Tibial nerve (tissue), 4 donors: Measurements from ENCODE around the gene KCNA10. TPM values are rescaled to one million over a fixed set of nuclear protein-coding genes. Genes with fewer than 3 reads are reported as not detected.

Source experiments
- DNase-seq, 2 donors: peaks; one replicate each; pipeline ENCODE4 v3.0.0-alpha.2; 2019; ENCODE audit warnings: low spot score in 2 of 2
- H3K27ac ChIP-seq, 4 donors: fragments of 200-600 bp; sonication (generic) in 3 of 4; one replicate each; pipeline ENCODE4 v1.5.1; 2017 to 2019; ENCODE audit warnings: mild to moderate bottlenecking in 1 of 4
- H3K27me3 ChIP-seq, 2 donors: fragments of 200-600 bp; sonication (generic) in 1 of 2; one replicate each; pipeline versions ENCODE4 v1.5.1 to v1.6.0; 2017 to 2019
- H3K36me3 ChIP-seq, 3 donors: fragments of 200-600 bp; sonication (generic); one replicate each; pipeline ENCODE4 v1.5.1; 2018 to 2019
- H3K4me1 ChIP-seq, 4 donors: fragments of 200-600 bp; sonication (generic) in 3 of 4; one replicate each; pipeline ENCODE4 v1.5.1; 2017 to 2019
- H3K4me3 ChIP-seq, 4 donors: fragments of 200-600 bp; sonication (generic) in 3 of 4; one replicate each; pipeline ENCODE4 v1.5.1; 2017 to 2019; ENCODE audit warnings: mild to moderate bottlenecking in 1 of 4, moderate library complexity in 1 of 4
- H3K9me3 ChIP-seq, 4 donors: fragments of 200-600 bp; sonication (generic) in 3 of 4; one replicate each; pipeline ENCODE4 v1.5.1; 2017 to 2019
- EP300 ChIP-seq, 2 donors: sonication (generic); formaldehyde crosslinking; IDR thresholded peaks; one replicate each; pipeline ENCODE4 v1.6.1; 2017; ENCODE audit warnings: antibody characterized with exemption in 2 of 2, mild to moderate bottlenecking in 1 of 2
- POLR2A ChIP-seq, 2 donors: fragments of 450-650 bp; IDR thresholded peaks; one replicate each; pipeline ENCODE4 v1.6.1; 2017; ENCODE audit warnings: antibody characterized with exemption in 2 of 2, mild to moderate bottlenecking in 2 of 2, moderate library complexity in 2 of 2
- WGBS, 2 donors: methylation state at CpG; one replicate each; pipeline ENCODE4 v1.1.5; 2018; 5-methylcytosine and 5-hydroxymethylcytosine counted together
- total RNA-seq, 4 donors: library from RNA; depleted of rRNA; stranded (reverse); fragments of >200 nt; gene quantifications; one replicate each; pipeline ENCODE4 v1.1.0, GENCODE V29; 2016
- TF ChIP-seq, protein P1 (sequence below), 5 experiments: fragments of 200-600 bp in 3 of 5; fragments of 450-650 bp in 2 of 5; sonication (generic) in 3 of 5; IDR thresholded peaks; one replicate each; pipeline ENCODE4 v1.5.1; 2016 to 2019; ENCODE audit warnings: antibody characterized with exemption in 5 of 5, mild to moderate bottlenecking in 3 of 5, moderate library complexity in 2 of 5

Gene KCNA10
- total RNA-seq, 4 donors from 2014 or later, result not detected

- no peak overlapping the region for H3K4me3 ChIP-seq
- no peaks in the 10 kb centered on the region for H3K27me3 ChIP-seq
- 53 to 62% methylated on average over 3 to 4 of the region's 4 CpGs for WGBS, 2 donors
- H3K4me1 ChIP-seq, result peaks cover 0 to 14% (median 0%) of the 10 kb centered on the region in 4 donors
- no peaks in the 10 kb centered on the region for H3K9me3 ChIP-seq
- H3K36me3 ChIP-seq, result no peaks in the 10 kb centered on the region
- DNase-seq, result no peak
- H3K27ac ChIP-seq, result no peak overlapping the region
- TF ChIP-seq EP300 (IDR thresholded peaks at IDR 0.05), result no peak
- TF ChIP-seq POLR2A (IDR thresholded peaks at IDR 0.05), result no peak
- TF ChIP-seq, protein P1, sequence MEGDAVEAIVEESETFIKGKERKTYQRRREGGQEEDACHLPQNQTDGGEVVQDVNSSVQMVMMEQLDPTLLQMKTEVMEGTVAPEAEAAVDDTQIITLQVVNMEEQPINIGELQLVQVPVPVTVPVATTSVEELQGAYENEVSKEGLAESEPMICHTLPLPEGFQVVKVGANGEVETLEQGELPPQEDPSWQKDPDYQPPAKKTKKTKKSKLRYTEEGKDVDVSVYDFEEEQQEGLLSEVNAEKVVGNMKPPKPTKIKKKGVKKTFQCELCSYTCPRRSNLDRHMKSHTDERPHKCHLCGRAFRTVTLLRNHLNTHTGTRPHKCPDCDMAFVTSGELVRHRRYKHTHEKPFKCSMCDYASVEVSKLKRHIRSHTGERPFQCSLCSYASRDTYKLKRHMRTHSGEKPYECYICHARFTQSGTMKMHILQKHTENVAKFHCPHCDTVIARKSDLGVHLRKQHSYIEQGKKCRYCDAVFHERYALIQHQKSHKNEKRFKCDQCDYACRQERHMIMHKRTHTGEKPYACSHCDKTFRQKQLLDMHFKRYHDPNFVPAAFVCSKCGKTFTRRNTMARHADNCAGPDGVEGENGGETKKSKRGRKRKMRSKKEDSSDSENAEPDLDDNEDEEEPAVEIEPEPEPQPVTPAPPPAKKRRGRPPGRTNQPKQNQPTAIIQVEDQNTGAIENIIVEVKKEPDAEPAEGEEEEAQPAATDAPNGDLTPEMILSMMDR (IDR thresholded peaks at IDR 0.05), result no peak
These were observed 38.4 kb downstream of the KCNA10 start for GRCh38 chr1:110480356-110481096.

DNA sequence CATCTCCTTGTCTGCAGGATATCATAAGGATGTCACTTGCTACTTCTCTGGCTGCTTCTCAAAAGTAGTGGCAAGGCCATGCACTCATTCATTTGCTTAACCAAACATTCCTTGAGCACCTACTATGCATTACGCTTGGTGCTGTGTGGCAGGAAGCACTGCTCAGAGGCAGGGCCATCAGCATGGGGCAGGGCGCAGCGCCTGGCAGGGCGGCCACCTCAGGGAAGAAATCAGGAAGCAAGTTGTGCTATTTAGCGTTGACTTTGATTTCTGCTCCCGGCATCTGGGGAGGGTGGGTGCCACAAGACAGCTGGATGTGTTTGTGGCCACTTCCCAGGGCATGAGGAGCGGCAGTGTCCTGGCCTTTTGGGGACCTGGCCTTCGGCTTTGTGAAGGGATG is 40.1 kb downstream of the KCNA10 start:
- H3K9me3 ChIP-seq, result no peaks in the 10 kb centered on the region
- no peak overlapping the region for H3K4me3 ChIP-seq
- 87 to 88% methylated on average over 8 of the region's 8 CpGs for WGBS, 2 donors
- no peak overlapping the region for H3K27ac ChIP-seq
- no peaks in the 10 kb centered on the region for H3K36me3 ChIP-seq
- no peak for DNase-seq
- peaks cover 0 to 14% (median 0%) of the 10 kb centered on the region in 4 donors for H3K4me1 ChIP-seq
- no peak for TF ChIP-seq EP300 (IDR thresholded peaks at IDR 0.05)
- TF ChIP-seq POLR2A (IDR thresholded peaks at IDR 0.05), result no peak
- TF ChIP-seq, protein P1 (IDR thresholded peaks at IDR 0.05), result no peak
- no peaks in the 10 kb centered on the region for H3K27me3 ChIP-seq

GRCh38 chr1:110477967-110478640 is 40.9 kb downstream of the KCNA10 start:
- H3K36me3 ChIP-seq, result no peaks in the 10 kb centered on the region
- no peak overlapping the region for H3K4me3 ChIP-seq
- DNase-seq, result no peak
- H3K27ac ChIP-seq, result no peak overlapping the region
- WGBS, 2 donors, result 65 to 67% methylated on average over 2 to 3 of the region's 3 CpGs
- TF ChIP-seq POLR2A (IDR thresholded peaks at IDR 0.05) (no peak), EP300 (IDR thresholded peaks at IDR 0.05) (no peak)
- TF ChIP-seq, protein P1 (IDR thresholded peaks at IDR 0.05), result no peak
- H3K27me3 ChIP-seq, result no peaks in the 10 kb centered on the region
- H3K4me1 ChIP-seq, result peaks cover 0 to 14% (median 0%) of the 10 kb centered on the region in 4 donors
- no peaks in the 10 kb centered on the region for H3K9me3 ChIP-seq

GRCh38 chr1:110477445-110477957 is 41.5 kb downstream of the KCNA10 start:
- no peaks in the 10 kb centered on the region for H3K9me3 ChIP-seq
- H3K27me3 ChIP-seq, result no peaks in the 10 kb centered on the region
- 69 to 75% methylated on average over 3 of the region's 3 CpGs for WGBS, 2 donors
- TF ChIP-seq EP300 (IDR thresholded peaks at IDR 0.05) (no peak), POLR2A (IDR thresholded peaks at IDR 0.05) (no peak)
- TF ChIP-seq, protein P1 (IDR thresholded peaks at IDR 0.05), result no peak
- H3K4me1 ChIP-seq, result peaks cover 0 to 8% (median 0%) of the 10 kb centered on the region in 4 donors
- H3K36me3 ChIP-seq, result no peaks in the 10 kb centered on the region
- DNase-seq, result no peak
- no peak overlapping the region for H3K27ac ChIP-seq
- no peak overlapping the region for H3K4me3 ChIP-seq

GRCh38 chr1:110477041-110477440 is 41.9 kb downstream of the KCNA10 start:
- no peaks in the 10 kb centered on the region for H3K9me3 ChIP-seq
- TF ChIP-seq EP300 (IDR thresholded peaks at IDR 0.05) (no peak), POLR2A (IDR thresholded peaks at IDR 0.05) (no peak)
- TF ChIP-seq, protein P1 (IDR thresholded peaks at IDR 0.05), result no peak
- H3K27ac ChIP-seq, result no peak overlapping the region
- H3K4me1 ChIP-seq, result peaks cover 0 to 4% (median 0%) of the 10 kb centered on the region in 4 donors
- H3K36me3 ChIP-seq, result no peaks in the 10 kb centered on the region
- DNase-seq, result no peak
- H3K27me3 ChIP-seq, result no peaks in the 10 kb centered on the region
- H3K4me3 ChIP-seq, result no peak overlapping the region
- 94 to 100% methylated on average over 2 of the region's 2 CpGs for WGBS, 2 donors
